TTC549 (cell line): Measurements from ENCODE around the gene HOXA9.

Experiments
- FAIRE-seq: peaks from 2 replicates; lab custom pipeline; 2012; peaks lifted over from hg19 to GRCh38; lab: Jason Lieb, UNC

Gene HOXA9

GRCh38 chr7:27163288-27164044, 1.9 kb downstream of the HOXA9 start:
- FAIRE-seq, result no peak

- FAIRE-seq, result no peak
Measured at GRCh38 chr7:27162561-27163287, 2.6 kb downstream of the HOXA9 start.

GRCh38 chr7:27161721-27162560, 3.4 kb downstream of the HOXA9 start:
- FAIRE-seq, result no peak

- FAIRE-seq, result no peak
Measured at GRCh38 chr7:27161214-27161720, 4.1 kb downstream of the HOXA9 start.

- no peak for FAIRE-seq
Measured at GRCh38 chr7:27160546-27161213, 4.7 kb downstream of the HOXA9 start.

GRCh38 chr7:27160145-27160545, 5.2 kb downstream of the HOXA9 start:
- FAIRE-seq, result no peak

- no peak for FAIRE-seq
Measured at GRCh38 chr7:27159266-27160144, 5.8 kb downstream of the HOXA9 start.

- no peak for FAIRE-seq
Measured at GRCh38 chr7:27158436-27159265, 6.7 kb downstream of the HOXA9 start.

GRCh38 chr7:27157702-27158431, 7.5 kb downstream of the HOXA9 start:
- FAIRE-seq, result no peak

GRCh38 chr7:27156916-27157701, 8.2 kb downstream of the HOXA9 start:
- FAIRE-seq, result no peak

- no peak for FAIRE-seq
Measured at GRCh38 chr7:27156508-27156898, 8.8 kb downstream of the HOXA9 start, which contains the start of gene HOXA7. TSS of gene HOXA7 (minus strand) at chr7:27156675. CDS start at chr7:27156545, 130 bp downstream.

- no peak for FAIRE-seq
Measured at GRCh38 chr7:27155816-27156507, 9.4 kb downstream of the HOXA9 start.

GRCh38 chr7:27154901-27155815, 10.2 kb downstream of the HOXA9 start:
- FAIRE-seq, result no peak

- FAIRE-seq, result no peak
Measured at GRCh38 chr7:27154369-27154768, 11.0 kb downstream of the HOXA9 start.

- no peak for FAIRE-seq
Measured at GRCh38 chr7:27153526-27153925, 11.8 kb downstream of the HOXA9 start.

GRCh38 chr7:27152816-27153442, 12.4 kb downstream of the HOXA9 start:
- FAIRE-seq, result no peak
